Caco-2 (cell line): ENCODE results near the gene CFAP99. TPM values are rescaled to one million over a fixed set of nuclear protein-coding genes. Genes with fewer than 3 reads are reported as not detected.

Experiments
- BruUV-seq: library from RNA; stranded (reverse); fragments of 400-500 nt; replicated peaks from 2 replicates; lab custom pipeline; 2021; lab: Mats Ljungman, UMichigan
- CTCF ChIA-PET: fragments of 300-600 bp; sonication (Branson Sonifier 250); formaldehyde crosslinking; loops from one replicate; lab custom pipeline; 2022; ENCODE audit warnings: antibody characterized with exemption; lab: Charles Lee
- POLR2A ChIA-PET: fragments of 300-600 bp; sonication (Branson Sonifier 250); formaldehyde crosslinking; loops from one replicate; lab custom pipeline; 2022; ENCODE audit warnings: antibody characterized with exemption; lab: Charles Lee
- DNase-seq, 2 experiments: peaks; one replicate each; pipeline versions ENCODE4 v3.0.0 to v3.0.0-alpha.2; 2020 to 2022
- H3K27me3 ChIP-seq: replicated peaks from 2 replicates; pipeline ENCODE4 v1.6.0; 2011; ENCODE audit warnings: low read length; ENCODE audit not compliant: control insufficient read depth, insufficient read depth
- H3K36me3 ChIP-seq: 2 replicates; pipeline ENCODE4 v1.5.1; 2011; ENCODE audit warnings: low read length; ENCODE audit not compliant: control insufficient read depth, insufficient read depth
- H3K4me1 ChIP-seq: fragments of 250-450 bp; sonication (Bioruptor Pico); 2 replicates; pipeline ENCODE4 v1.5.1; 2020; ENCODE audit warnings: mild to moderate bottlenecking
- H3K4me3 ChIP-seq: 2 replicates; pipeline ENCODE4 v1.5.1; 2011; ENCODE audit warnings: low read depth, mild to moderate bottlenecking, control low read depth, low read length
- H3K9me3 ChIP-seq: fragments of 250-450 bp; sonication (Bioruptor Pico); 2 replicates; pipeline ENCODE4 v1.5.1; 2020; ENCODE audit warnings: mild to moderate bottlenecking, moderate library complexity
- H3K27ac Mint-ChIP-seq: one replicate; pipeline ENCODE4 v1.8.0; 2022; ENCODE audit warnings: mixed read lengths; ENCODE audit not compliant: unreplicated experiment
- H3K27me3 Mint-ChIP-seq: one replicate; pipeline ENCODE4 v1.8.0; 2022; ENCODE audit warnings: mixed read lengths; ENCODE audit not compliant: insufficient read depth, unreplicated experiment
- H3K36me3 Mint-ChIP-seq: one replicate; pipeline ENCODE4 v1.8.0; 2022; ENCODE audit warnings: mild to moderate bottlenecking, mixed read lengths; ENCODE audit not compliant: insufficient read depth, unreplicated experiment
- H3K4me1 Mint-ChIP-seq: one replicate; pipeline ENCODE4 v1.8.0; 2022; ENCODE audit warnings: low read depth, mixed read lengths; ENCODE audit not compliant: unreplicated experiment
- H3K4me3 Mint-ChIP-seq: one replicate; pipeline ENCODE4 v1.8.0; 2022; ENCODE audit warnings: mild to moderate bottlenecking, moderate library complexity, mixed read lengths; ENCODE audit not compliant: unreplicated experiment
- H3K9me3 Mint-ChIP-seq: one replicate; pipeline ENCODE4 v1.8.0; 2022; ENCODE audit warnings: mixed read lengths; ENCODE audit not compliant: unreplicated experiment
- CTCF ChIP-seq, 2 experiments: fragments of 200-600 bp in 1 of 2; IDR thresholded peaks; 1 replicate in 1 of 2; 2 replicates in 1 of 2; pipeline versions ENCODE4 v1.5.1 to v1.8.0; 2011 to 2022; ENCODE audit warnings: antibody characterized with exemption in 1 of 2, control low read depth in 1 of 2, inconsistent platforms in 1 of 2, low read depth in 1 of 2, low read length in 1 of 2, mild to moderate bottlenecking in 1 of 2, moderate library complexity in 1 of 2; ENCODE audit not compliant: insufficient read depth in 1 of 2, severe bottlenecking in 1 of 2, unreplicated experiment in 1 of 2
- intact Hi-C: fragments of 100-400 bp; cut with micrococcal nuclease; formaldehyde crosslinking; loops from one replicate; pipeline ENCODE4 v1.10.0; 2022; ENCODE audit not compliant: unreplicated experiment
- total RNA-seq: library from RNA; stranded (reverse); gene quantifications from 2 replicates; pipeline ENCODE4 v1.2.3, GENCODE V29; 2022

CFAP99 gene
- total RNA-seq, 1 experiment from 2014 or later = not detected

- peak; percentile 94 to 95 for DNase-seq
- POLR2A ChIA-PET = interaction anchor here (0.6 to 2.7 kb wide), 6 partner anchors 11 to 606 kb away, joined by 4 to 22 read pairs (median 6); partner anchors contain the start of genes FAM193A, HAUS3, HTT and HTT-AS
- Histone ChIP-seq H3K36me3 (peaks cover 2% of the 10 kb centered on the region; the same call in 1 of the 2 replicates), H3K4me1 (peaks cover 3% of the 10 kb centered on the region), H3K9me3 (no peaks in the 10 kb centered on the region), H3K4me3 (peak within 1 kb of the TSS; percentile 74), H3K27me3 (no peaks in the 10 kb centered on the region)
- CTCF ChIA-PET = interaction anchor here (0.6 to 2.2 kb wide), 5 partner anchors 50 to 802 kb away, joined by 3 to 11 read pairs (median 4); partner anchors contain the start of genes CFAP99, MXD4 and ZFYVE28
- H3K4me1 Mint-ChIP-seq = no peaks in the 10 kb centered on the region
- no peak for TF ChIP-seq CTCF (IDR thresholded peaks at IDR 0.05; ENCODE audit: insufficient read depth in 1 of 2, low read depth in 1 of 2, low read length in 1 of 2, severe bottlenecking in 1 of 2, unreplicated experiment in 1 of 2)
- intact Hi-C loops = loop anchor here (2.0 kb wide), 2 partner anchors 206 to 248 kb away; partner anchors contain the start of gene MXD4
- BruUV-seq = no TSS peak
- H3K4me3 Mint-ChIP-seq = peak within 1 kb of the TSS; percentile 95
- H3K36me3 Mint-ChIP-seq = peaks cover 56% of the 10 kb centered on the region
- no peaks in the 10 kb centered on the region for H3K9me3 Mint-ChIP-seq
- H3K27ac Mint-ChIP-seq = peak within 1 kb of the TSS; percentile 93
- no peaks in the 10 kb centered on the region for H3K27me3 Mint-ChIP-seq
These were observed 49.9 kb downstream of the CFAP99 start, which contains the start of gene RNF4 for GRCh38 chr4:2468456-2469191. Gene RNF4 (plus strand): TSS chr4:2469106. CDS start chr4:2490494, 21,388 bp downstream.

- H3K4me3 Mint-ChIP-seq = peak overlapping the region; percentile 95
- peaks cover 3% of the 10 kb centered on the region for H3K4me1 ChIP-seq
- no peaks in the 10 kb centered on the region for H3K27me3 ChIP-seq
- peaks cover 62% of the 10 kb centered on the region for H3K36me3 Mint-ChIP-seq
- peak overlapping the region; percentile 74 for H3K4me3 ChIP-seq
- intact Hi-C loops = loop anchor here (2.0 kb wide), 2 partner anchors 207 to 249 kb away; partner anchors contain the start of gene MXD4
- BruUV-seq = no TSS peak
- peak in 1 of 2 experiments; percentile 57 for DNase-seq
- H3K9me3 Mint-ChIP-seq = no peaks in the 10 kb centered on the region
- no peaks in the 10 kb centered on the region for H3K9me3 ChIP-seq
- H3K27me3 Mint-ChIP-seq = no peaks in the 10 kb centered on the region
- peak overlapping the region; percentile 93 for H3K27ac Mint-ChIP-seq
- CTCF ChIA-PET = interaction anchor here (0.6 to 2.2 kb wide), 4 partner anchors 50 to 803 kb away, joined by 3 to 11 read pairs (median 4); partner anchors contain the start of genes CFAP99 and ZFYVE28
- H3K36me3 ChIP-seq = peaks cover 2% of the 10 kb centered on the region; the same call in 1 of the 2 replicates
- TF ChIP-seq CTCF (IDR thresholded peaks at IDR 0.05; ENCODE audit: insufficient read depth in 1 of 2, low read depth in 1 of 2, low read length in 1 of 2, severe bottlenecking in 1 of 2, unreplicated experiment in 1 of 2) = no peak
- POLR2A ChIA-PET = interaction anchor here (0.6 to 2.7 kb wide), 6 partner anchors 10 to 605 kb away, joined by 4 to 22 read pairs (median 6); partner anchors contain the start of genes FAM193A, HAUS3, HTT and HTT-AS
- H3K4me1 Mint-ChIP-seq = no peaks in the 10 kb centered on the region
These were observed 50.6 kb downstream of the CFAP99 start for GRCh38 chr4:2469192-2469984.
